Activated CD4-positive, alpha-beta T cell treated with anti-CD3 and anti-CD28 coated beads, Interleukin-2, amount 50 U/mL, for 16 hours (primary cell): ENCODE results near the gene ERMN.
"Not testable (repeated sequence)": the region's sequence is repeated elsewhere in the genome, so short reads cannot be mapped to it uniquely, and the experiment has no call there.

Experiments
- DNase-seq: peaks from one replicate; pipeline ENCODE4 v3.0.0-alpha.2; 2020

ERMN gene

GRCh38 chr2:157325786-157326185, at the start of gene ERMN:
Gene ERMN (minus strand): TSS chr2:157325824. CDS start chr2:157325642, 182 bp downstream.
- DNase-seq, result no peak

- no peak for DNase-seq
Observed at GRCh38 chr2:157375384-157375783, 49.8 kb upstream of the ERMN start.

GRCh38 chr2:157368508-157368907, 42.9 kb upstream of the ERMN start:
- DNase-seq, result not testable (repeated sequence)

GRCh38 chr2:157367704-157368103, 42.1 kb upstream of the ERMN start:
- no peak for DNase-seq

- DNase-seq, result peak; percentile 2
Observed at GRCh38 chr2:157364257-157364974, 38.8 kb upstream of the ERMN start.

- peak; percentile 1 for DNase-seq
Observed at GRCh38 chr2:157363612-157364101, 38.0 kb upstream of the ERMN start.

GRCh38 chr2:157362627-157363026, 37.0 kb upstream of the ERMN start:
- DNase-seq, result no peak

- DNase-seq, result no peak
Observed at GRCh38 chr2:157361526-157361925, 35.9 kb upstream of the ERMN start.

GRCh38 chr2:157359628-157360027, 34.0 kb upstream of the ERMN start:
- no peak for DNase-seq

- DNase-seq, result no peak
Observed at GRCh38 chr2:157355618-157356017, 30.0 kb upstream of the ERMN start.

- DNase-seq, result no peak
Observed at GRCh38 chr2:157349949-157350515, 24.4 kb upstream of the ERMN start.

GRCh38 chr2:157348291-157348921, 22.8 kb upstream of the ERMN start:
- DNase-seq, result no peak

GRCh38 chr2:157345647-157346389, 20.2 kb upstream of the ERMN start:
- DNase-seq, result no peak

- DNase-seq, result not testable (repeated sequence)
Observed at GRCh38 chr2:157341381-157341780, 15.8 kb upstream of the ERMN start.

GRCh38 chr2:157339965-157340655, 14.5 kb upstream of the ERMN start:
- DNase-seq, result no peak

- DNase-seq, result no peak
Observed at GRCh38 chr2:157337978-157338377, 12.4 kb upstream of the ERMN start.

- peak; percentile 56 for DNase-seq
Observed at GRCh38 chr2:157336137-157337010, 10.8 kb upstream of the ERMN start.

GRCh38 chr2:157334797-157335196, 9.2 kb upstream of the ERMN start:
- no peak for DNase-seq

GRCh38 chr2:157334335-157334734, 8.7 kb upstream of the ERMN start:
- no peak for DNase-seq

- peak; percentile 41 for DNase-seq
Observed at GRCh38 chr2:157333304-157334047, 7.9 kb upstream of the ERMN start.

- DNase-seq, result no peak
Observed at GRCh38 chr2:157329524-157329923, 3.9 kb upstream of the ERMN start.
